Caco-2 (cell line): ENCODE measurements around the gene DOLPP1. TPM values are rescaled to one million over a fixed set of nuclear protein-coding genes. Genes with fewer than 3 reads are reported as not detected.

ENCODE experiments used
- BruUV-seq: library from RNA; stranded (reverse); fragments of 400-500 nt; replicated peaks from 2 replicates; lab custom pipeline; 2021; lab: Mats Ljungman, UMichigan
- CTCF ChIA-PET: fragments of 300-600 bp; sonication (Branson Sonifier 250); formaldehyde crosslinking; loops from one replicate; lab custom pipeline; 2022; ENCODE audit warnings: antibody characterized with exemption; lab: Charles Lee
- POLR2A ChIA-PET: fragments of 300-600 bp; sonication (Branson Sonifier 250); formaldehyde crosslinking; loops from one replicate; lab custom pipeline; 2022; ENCODE audit warnings: antibody characterized with exemption; lab: Charles Lee
- DNase-seq, 2 experiments: peaks; one replicate each; pipeline versions ENCODE4 v3.0.0 to v3.0.0-alpha.2; 2020 to 2022
- H3K27me3 ChIP-seq: replicated peaks from 2 replicates; pipeline ENCODE4 v1.6.0; 2011; ENCODE audit warnings: low read length; ENCODE audit not compliant: control insufficient read depth, insufficient read depth
- H3K36me3 ChIP-seq: 2 replicates; pipeline ENCODE4 v1.5.1; 2011; ENCODE audit warnings: low read length; ENCODE audit not compliant: control insufficient read depth, insufficient read depth
- H3K4me1 ChIP-seq: fragments of 250-450 bp; sonication (Bioruptor Pico); 2 replicates; pipeline ENCODE4 v1.5.1; 2020; ENCODE audit warnings: mild to moderate bottlenecking
- H3K4me3 ChIP-seq: 2 replicates; pipeline ENCODE4 v1.5.1; 2011; ENCODE audit warnings: low read depth, mild to moderate bottlenecking, control low read depth, low read length
- H3K9me3 ChIP-seq: fragments of 250-450 bp; sonication (Bioruptor Pico); 2 replicates; pipeline ENCODE4 v1.5.1; 2020; ENCODE audit warnings: mild to moderate bottlenecking, moderate library complexity
- H3K27ac Mint-ChIP-seq: one replicate; pipeline ENCODE4 v1.8.0; 2022; ENCODE audit warnings: mixed read lengths; ENCODE audit not compliant: unreplicated experiment
- H3K27me3 Mint-ChIP-seq: one replicate; pipeline ENCODE4 v1.8.0; 2022; ENCODE audit warnings: mixed read lengths; ENCODE audit not compliant: insufficient read depth, unreplicated experiment
- H3K36me3 Mint-ChIP-seq: one replicate; pipeline ENCODE4 v1.8.0; 2022; ENCODE audit warnings: mild to moderate bottlenecking, mixed read lengths; ENCODE audit not compliant: insufficient read depth, unreplicated experiment
- H3K4me1 Mint-ChIP-seq: one replicate; pipeline ENCODE4 v1.8.0; 2022; ENCODE audit warnings: low read depth, mixed read lengths; ENCODE audit not compliant: unreplicated experiment
- H3K4me3 Mint-ChIP-seq: one replicate; pipeline ENCODE4 v1.8.0; 2022; ENCODE audit warnings: mild to moderate bottlenecking, moderate library complexity, mixed read lengths; ENCODE audit not compliant: unreplicated experiment
- H3K9me3 Mint-ChIP-seq: one replicate; pipeline ENCODE4 v1.8.0; 2022; ENCODE audit warnings: mixed read lengths; ENCODE audit not compliant: unreplicated experiment
- intact Hi-C: fragments of 100-400 bp; cut with micrococcal nuclease; formaldehyde crosslinking; loops from one replicate; pipeline ENCODE4 v1.10.0; 2022; ENCODE audit not compliant: unreplicated experiment
- total RNA-seq: library from RNA; stranded (reverse); gene quantifications from 2 replicates; pipeline ENCODE4 v1.2.3, GENCODE V29; 2022
- TF ChIP-seq, protein P1 (sequence below), 2 experiments: fragments of 200-600 bp in 1 of 2; IDR thresholded peaks; 1 replicate in 1 of 2; 2 replicates in 1 of 2; pipeline versions ENCODE4 v1.5.1 to v1.8.0; 2011 to 2022; ENCODE audit warnings: antibody characterized with exemption in 1 of 2, control low read depth in 1 of 2, inconsistent platforms in 1 of 2, low read depth in 1 of 2, low read length in 1 of 2, mild to moderate bottlenecking in 1 of 2, moderate library complexity in 1 of 2; ENCODE audit not compliant: insufficient read depth in 1 of 2, severe bottlenecking in 1 of 2, unreplicated experiment in 1 of 2

Gene DOLPP1
- total RNA-seq, 1 experiment from 2014 or later = 45.1 TPM

DNA sequence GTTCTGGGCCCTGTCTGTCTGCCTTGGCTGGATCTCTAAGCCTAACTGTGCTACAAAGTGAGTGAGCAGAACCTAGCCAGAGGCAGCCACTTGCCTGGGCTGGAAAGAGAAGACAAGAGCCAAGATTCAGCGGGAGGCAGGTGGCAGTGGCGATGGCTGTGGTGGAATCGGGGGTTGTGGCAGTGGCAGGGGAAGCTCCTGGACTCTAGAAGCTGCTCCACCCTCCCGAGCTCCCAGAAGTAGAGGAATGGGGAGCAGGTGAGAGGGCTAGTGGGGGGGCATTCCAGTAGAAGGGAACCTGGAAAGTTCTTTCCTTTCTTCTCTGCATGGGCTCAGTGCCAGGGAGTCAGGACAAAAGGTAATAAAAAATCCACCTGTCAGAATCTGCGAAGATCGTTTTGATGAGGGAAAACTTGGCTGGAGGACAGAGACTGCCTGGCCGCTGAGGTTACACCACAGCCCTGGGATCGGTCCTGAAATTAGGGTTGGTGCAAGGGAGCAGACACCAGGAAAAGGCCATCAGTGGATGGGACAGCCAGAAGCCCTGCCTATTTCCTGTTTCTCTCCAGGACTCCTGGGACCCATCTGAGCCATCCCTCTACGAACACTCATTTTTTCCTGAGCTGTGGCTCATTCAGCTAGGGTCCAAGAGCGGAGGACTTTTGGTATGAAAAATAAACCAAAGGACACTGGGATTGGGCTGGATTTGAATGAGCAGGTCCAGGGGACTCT, 28.1 kb downstream of the DOLPP1 start:
- H3K27me3 Mint-ChIP-seq = no peaks in the 10 kb centered on the region
- Histone ChIP-seq H3K9me3 (no peaks in the 10 kb centered on the region), H3K4me1 (peaks cover 11% of the 10 kb centered on the region), H3K27me3 (no peaks in the 10 kb centered on the region), H3K4me3 (no peak overlapping the region), H3K36me3 (no peaks in the 10 kb centered on the region)
- H3K27ac Mint-ChIP-seq = no peak overlapping the region
- CTCF ChIA-PET = interaction anchor here (1.6 kb wide), 1 partner anchor 23 kb away, joined by 3 read pairs; no protein-coding TSS in a partner anchor
- POLR2A ChIA-PET = no interaction called here
- TF ChIP-seq, protein P1, sequence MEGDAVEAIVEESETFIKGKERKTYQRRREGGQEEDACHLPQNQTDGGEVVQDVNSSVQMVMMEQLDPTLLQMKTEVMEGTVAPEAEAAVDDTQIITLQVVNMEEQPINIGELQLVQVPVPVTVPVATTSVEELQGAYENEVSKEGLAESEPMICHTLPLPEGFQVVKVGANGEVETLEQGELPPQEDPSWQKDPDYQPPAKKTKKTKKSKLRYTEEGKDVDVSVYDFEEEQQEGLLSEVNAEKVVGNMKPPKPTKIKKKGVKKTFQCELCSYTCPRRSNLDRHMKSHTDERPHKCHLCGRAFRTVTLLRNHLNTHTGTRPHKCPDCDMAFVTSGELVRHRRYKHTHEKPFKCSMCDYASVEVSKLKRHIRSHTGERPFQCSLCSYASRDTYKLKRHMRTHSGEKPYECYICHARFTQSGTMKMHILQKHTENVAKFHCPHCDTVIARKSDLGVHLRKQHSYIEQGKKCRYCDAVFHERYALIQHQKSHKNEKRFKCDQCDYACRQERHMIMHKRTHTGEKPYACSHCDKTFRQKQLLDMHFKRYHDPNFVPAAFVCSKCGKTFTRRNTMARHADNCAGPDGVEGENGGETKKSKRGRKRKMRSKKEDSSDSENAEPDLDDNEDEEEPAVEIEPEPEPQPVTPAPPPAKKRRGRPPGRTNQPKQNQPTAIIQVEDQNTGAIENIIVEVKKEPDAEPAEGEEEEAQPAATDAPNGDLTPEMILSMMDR (IDR thresholded peaks at IDR 0.05; ENCODE audit: insufficient read depth in 1 of 2, low read depth in 1 of 2, low read length in 1 of 2, severe bottlenecking in 1 of 2, unreplicated experiment in 1 of 2) = no peak
- no TSS peak for BruUV-seq
- intact Hi-C loops = no loop called here
- H3K36me3 Mint-ChIP-seq = peaks cover 21% of the 10 kb centered on the region
- H3K9me3 Mint-ChIP-seq = no peaks in the 10 kb centered on the region
- H3K4me3 Mint-ChIP-seq = peak overlapping the region; percentile 88
- no peak for DNase-seq
- peaks cover 22% of the 10 kb centered on the region for H3K4me1 Mint-ChIP-seq

DNA sequence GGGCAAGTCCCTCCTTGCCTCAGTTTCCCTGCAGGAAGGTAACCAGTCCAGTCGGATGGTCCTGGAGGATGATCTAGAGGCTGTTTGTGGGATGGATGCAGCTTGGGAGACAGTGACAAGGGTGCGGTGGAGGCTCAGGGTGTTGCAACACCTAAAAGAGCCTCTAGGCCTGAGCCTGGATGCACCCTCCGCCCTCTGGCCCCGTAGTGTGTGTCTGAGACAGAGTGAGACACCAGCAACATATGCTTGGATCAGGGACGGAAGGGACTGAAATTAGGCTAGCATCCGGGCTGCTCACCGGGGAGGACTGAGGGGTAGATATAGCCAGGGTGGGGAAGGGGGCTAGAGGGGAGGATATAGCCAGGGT, 28.6 kb downstream of the DOLPP1 start:
- no TSS peak for BruUV-seq
- ChIA-PET CTCF (interaction anchor here (1.3 to 1.6 kb wide), 2 partner anchors 22 to 81 kb away, joined by 3 read pairs; partner anchors contain the start of gene SH3GLB2), POLR2A (no interaction called here)
- peak overlapping the region; percentile 82 for H3K4me3 ChIP-seq
- intact Hi-C loops = no loop called here
- Mint-ChIP-seq H3K9me3 (no peaks in the 10 kb centered on the region), H3K4me3 (peak overlapping the region; percentile 88), H3K27ac (no peak overlapping the region), H3K4me1 (peaks cover 25% of the 10 kb centered on the region), H3K27me3 (no peaks in the 10 kb centered on the region), H3K36me3 (peaks cover 21% of the 10 kb centered on the region)
- peaks cover 17% of the 10 kb centered on the region for H3K4me1 ChIP-seq
- TF ChIP-seq, protein P1 (IDR thresholded peaks at IDR 0.05; ENCODE audit: insufficient read depth in 1 of 2, low read depth in 1 of 2, low read length in 1 of 2, severe bottlenecking in 1 of 2, unreplicated experiment in 1 of 2) = no peak
- no peaks in the 10 kb centered on the region for H3K36me3 ChIP-seq
- no peaks in the 10 kb centered on the region for H3K27me3 ChIP-seq
- DNase-seq = peak; percentile 58 to 66
- H3K9me3 ChIP-seq = no peaks in the 10 kb centered on the region

DNA sequence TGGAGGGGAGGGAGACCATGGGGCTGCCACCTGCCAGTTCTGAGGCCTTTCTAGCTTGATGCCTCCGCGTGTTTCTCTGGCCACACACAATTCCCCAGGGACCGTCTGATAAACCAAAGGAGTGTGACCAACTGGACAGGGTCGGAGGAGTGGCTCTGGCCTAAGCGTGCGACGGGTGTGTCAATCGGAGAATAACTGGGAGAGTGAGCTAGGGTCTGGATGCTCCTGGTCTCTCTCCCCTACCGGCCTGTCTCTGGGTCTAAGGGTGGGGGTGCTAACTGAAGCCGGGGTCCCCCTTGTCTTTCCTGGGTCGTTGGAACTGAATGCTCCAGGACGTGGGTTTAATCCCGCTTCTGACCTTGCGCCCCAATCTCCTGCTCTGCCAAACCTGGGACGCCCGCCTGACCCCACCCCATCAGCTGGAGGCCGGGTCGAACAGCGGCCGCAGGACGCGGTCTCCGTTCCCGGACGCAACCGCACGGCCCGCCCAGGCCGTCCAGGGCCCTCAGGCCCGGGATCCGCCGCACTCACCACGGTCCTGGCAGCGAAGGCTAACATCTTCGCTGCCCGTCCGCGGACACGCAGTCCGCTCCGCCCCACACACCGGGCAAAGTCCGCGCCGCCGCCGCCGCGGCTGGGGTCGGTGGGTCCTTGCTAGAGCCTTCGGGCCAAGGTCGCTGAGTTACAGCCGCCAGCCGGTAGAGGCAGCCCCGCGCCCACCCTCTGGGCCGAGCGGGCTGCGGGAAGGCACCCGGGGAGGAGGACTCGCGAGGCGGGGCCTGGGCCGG, 29.2 kb downstream of the DOLPP1 start:
- peak overlapping the region; percentile 82 for H3K4me3 ChIP-seq
- Mint-ChIP-seq H3K27me3 (no peaks in the 10 kb centered on the region), H3K9me3 (no peaks in the 10 kb centered on the region), H3K36me3 (peaks cover 21% of the 10 kb centered on the region), H3K27ac (peak overlapping the region; percentile 90), H3K4me3 (peak overlapping the region; percentile 88), H3K4me1 (peaks cover 31% of the 10 kb centered on the region)
- peaks cover 23% of the 10 kb centered on the region for H3K4me1 ChIP-seq
- no peaks in the 10 kb centered on the region for H3K27me3 ChIP-seq
- intact Hi-C loops = loop anchor here (1.0 kb wide), 1 partner anchor 29 kb away; the partner anchor contains the start of gene DOLPP1
- CTCF ChIA-PET = interaction anchor here (1.3 to 1.6 kb wide), 2 partner anchors 22 to 82 kb away, joined by 3 read pairs; partner anchors contain the start of gene SH3GLB2
- TF ChIP-seq, protein P1 (IDR thresholded peaks at IDR 0.05; ENCODE audit: insufficient read depth in 1 of 2, low read depth in 1 of 2, low read length in 1 of 2, severe bottlenecking in 1 of 2, unreplicated experiment in 1 of 2) = no peak
- H3K36me3 ChIP-seq = no peaks in the 10 kb centered on the region
- no peaks in the 10 kb centered on the region for H3K9me3 ChIP-seq
- POLR2A ChIA-PET = no interaction called here
- DNase-seq = peak; percentile 29 to 55
- BruUV-seq = TSS peak; percentile 37
